ENCODE results near the gene CCDC27.
A peak's percentile ranks its signal among the peaks of the same experiment; 100 is the strongest.

DNA sequence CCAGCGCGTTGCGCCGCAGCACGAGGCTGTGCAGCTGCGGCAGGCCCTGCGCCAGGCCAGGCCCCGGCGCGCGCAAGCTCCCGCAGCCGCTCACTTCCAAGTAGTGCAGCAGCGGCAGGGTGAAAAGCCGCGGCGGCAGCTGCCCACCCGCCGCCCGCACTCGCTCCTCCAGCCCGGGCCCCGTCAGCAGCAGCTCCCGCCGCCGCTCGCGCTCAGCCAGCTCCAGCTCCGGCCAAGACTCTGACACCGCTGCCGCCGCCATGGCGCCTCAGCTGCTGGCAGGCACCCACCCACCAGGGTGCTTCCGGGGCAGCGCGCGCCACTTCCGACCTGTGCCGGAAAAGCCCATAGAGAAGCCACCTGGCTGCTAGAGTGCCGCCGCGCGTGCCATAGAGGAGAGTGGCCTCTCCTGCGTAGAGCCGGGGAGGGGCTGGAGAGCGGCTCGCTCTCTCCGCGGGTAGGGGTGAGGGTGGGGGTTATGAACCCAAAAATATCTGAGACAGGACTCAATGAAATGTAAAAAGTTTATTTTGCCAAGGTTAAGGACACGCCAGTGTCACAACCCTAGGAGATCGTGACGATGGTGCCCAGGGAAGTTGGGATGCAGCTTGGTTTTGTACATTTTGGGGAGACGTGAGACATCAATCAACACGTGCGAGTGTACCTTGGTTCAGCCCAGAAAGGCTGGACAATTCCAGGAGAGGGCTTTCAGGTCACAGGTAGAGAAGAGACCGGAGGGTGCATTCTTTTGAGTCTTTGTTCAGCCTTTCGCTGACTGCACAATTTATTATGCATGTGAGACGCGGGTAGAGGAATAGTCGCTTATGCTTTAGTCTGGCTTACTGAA, 44.2 kb downstream of the CCDC27 start, which contains the start of gene LRRC47:
- TF ChIP-seq, protein P1, sequence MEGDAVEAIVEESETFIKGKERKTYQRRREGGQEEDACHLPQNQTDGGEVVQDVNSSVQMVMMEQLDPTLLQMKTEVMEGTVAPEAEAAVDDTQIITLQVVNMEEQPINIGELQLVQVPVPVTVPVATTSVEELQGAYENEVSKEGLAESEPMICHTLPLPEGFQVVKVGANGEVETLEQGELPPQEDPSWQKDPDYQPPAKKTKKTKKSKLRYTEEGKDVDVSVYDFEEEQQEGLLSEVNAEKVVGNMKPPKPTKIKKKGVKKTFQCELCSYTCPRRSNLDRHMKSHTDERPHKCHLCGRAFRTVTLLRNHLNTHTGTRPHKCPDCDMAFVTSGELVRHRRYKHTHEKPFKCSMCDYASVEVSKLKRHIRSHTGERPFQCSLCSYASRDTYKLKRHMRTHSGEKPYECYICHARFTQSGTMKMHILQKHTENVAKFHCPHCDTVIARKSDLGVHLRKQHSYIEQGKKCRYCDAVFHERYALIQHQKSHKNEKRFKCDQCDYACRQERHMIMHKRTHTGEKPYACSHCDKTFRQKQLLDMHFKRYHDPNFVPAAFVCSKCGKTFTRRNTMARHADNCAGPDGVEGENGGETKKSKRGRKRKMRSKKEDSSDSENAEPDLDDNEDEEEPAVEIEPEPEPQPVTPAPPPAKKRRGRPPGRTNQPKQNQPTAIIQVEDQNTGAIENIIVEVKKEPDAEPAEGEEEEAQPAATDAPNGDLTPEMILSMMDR (IDR thresholded peaks at IDR 0.05): no peak
- TF ChIP-seq POLR2AphosphoS5 (IDR thresholded peaks at IDR 0.05): peak; percentile 58 to 87 (median 86)
- peak; percentile 35 to 57 for TF ChIP-seq POLR2A (IDR thresholded peaks at IDR 0.05)

All from sigmoid colon (tissue), 4 donors.